Immature natural killer cell (primary cell): ENCODE data around the gene TANC1. TPM values are rescaled to one million over a fixed set of nuclear protein-coding genes. Genes with fewer than 3 reads are reported as not detected.
A peak's percentile ranks its signal among the peaks of the same experiment; 100 is the strongest.

Experiments
- DNase-seq, 3 donors: peaks; one replicate each; pipeline ENCODE4 v3.0.0; 2022; ENCODE audit warnings: mixed read lengths in 1 of 3
- H3K27ac Mint-ChIP-seq, 6 donors: one replicate each; pipeline ENCODE4 v1.8.0; 2020; ENCODE audit warnings: mixed read lengths in 6 of 6, mild to moderate bottlenecking in 5 of 6, inconsistent platforms in 4 of 6, moderate library complexity in 3 of 6
- H3K27me3 Mint-ChIP-seq, 3 donors: one replicate each; pipeline ENCODE4 v1.8.0; 2020 to 2021; ENCODE audit warnings: low read depth in 3 of 3, mild to moderate bottlenecking in 3 of 3, mixed read lengths in 3 of 3, moderate library complexity in 3 of 3, inconsistent platforms in 1 of 3
- H3K36me3 Mint-ChIP-seq, 3 donors: one replicate each; pipeline ENCODE4 v1.8.0; 2020; ENCODE audit warnings: mixed read lengths in 3 of 3, inconsistent platforms in 2 of 3, mild to moderate bottlenecking in 2 of 3
- H3K4me1 Mint-ChIP-seq, 2 donors: one replicate each; pipeline ENCODE4 v1.8.0; 2020; ENCODE audit warnings: inconsistent platforms in 2 of 2, mild to moderate bottlenecking in 2 of 2, mixed read lengths in 2 of 2, moderate library complexity in 1 of 2
- H3K4me3 Mint-ChIP-seq, 5 donors: one replicate each; pipeline ENCODE4 v1.8.0; 2020; ENCODE audit warnings: mild to moderate bottlenecking in 5 of 5, mixed read lengths in 5 of 5, inconsistent platforms in 3 of 5, moderate library complexity in 3 of 5
- H3K9me3 Mint-ChIP-seq, 6 donors: one replicate each; pipeline ENCODE4 v1.8.0; 2020; ENCODE audit warnings: mild to moderate bottlenecking in 6 of 6, mixed read lengths in 6 of 6, inconsistent platforms in 4 of 6, moderate library complexity in 3 of 6
- polyA plus RNA-seq, 3 donors: library from polyadenylated mRNA; unstranded; fragments of 300-500 nt; fragmentation: Illumina TruSeq; gene quantifications; one replicate each; pipeline ENCODE4 v1.2.3, GENCODE V29; 2021

Gene TANC1
- polyA plus RNA-seq, 3 donors from 2014 or later, result 0.41 to 0.46 TPM; not detected in 1

DNA sequence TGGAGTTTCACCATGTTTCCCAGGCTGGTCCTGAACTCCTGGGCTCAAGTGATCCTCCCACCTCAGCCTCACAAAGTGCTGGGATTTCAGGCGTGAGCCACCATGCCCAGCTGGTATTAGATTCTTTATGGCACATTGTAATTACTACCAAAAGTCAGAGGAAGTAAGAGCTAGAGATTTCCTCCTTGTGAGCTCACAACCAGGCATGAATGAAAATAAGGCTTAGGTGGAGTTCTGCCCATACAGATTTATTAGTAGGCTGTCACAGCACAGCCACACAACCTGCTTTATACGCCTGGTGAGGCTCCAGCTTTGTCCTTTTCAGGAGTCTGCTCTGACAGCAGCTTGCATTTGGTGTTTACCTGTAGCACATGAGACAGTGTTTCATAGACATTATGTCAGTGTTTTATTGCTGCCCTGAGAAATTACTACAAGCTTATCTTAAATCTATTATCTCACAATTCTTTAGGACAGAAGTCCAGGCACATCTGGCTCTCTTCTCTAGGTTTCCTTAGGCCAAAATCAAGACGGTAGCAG, 156.6 kb downstream of the TANC1 start:
- DNase-seq, result no peak
- Mint-ChIP-seq H3K27me3 (peaks cover 0 to 2% (median 0%) of the 10 kb centered on the region in 3 donors), H3K9me3 (no peaks in the 10 kb centered on the region), H3K27ac (peak overlapping the region; percentile 37 to 90 (median 86)), H3K4me1 (peaks cover 54 to 63% of the 10 kb centered on the region in 2 donors), H3K36me3 (no peaks in the 10 kb centered on the region), H3K4me3 (peak overlapping the region in 4 of 5 donors; percentile 28 to 46 (median 42))

DNA sequence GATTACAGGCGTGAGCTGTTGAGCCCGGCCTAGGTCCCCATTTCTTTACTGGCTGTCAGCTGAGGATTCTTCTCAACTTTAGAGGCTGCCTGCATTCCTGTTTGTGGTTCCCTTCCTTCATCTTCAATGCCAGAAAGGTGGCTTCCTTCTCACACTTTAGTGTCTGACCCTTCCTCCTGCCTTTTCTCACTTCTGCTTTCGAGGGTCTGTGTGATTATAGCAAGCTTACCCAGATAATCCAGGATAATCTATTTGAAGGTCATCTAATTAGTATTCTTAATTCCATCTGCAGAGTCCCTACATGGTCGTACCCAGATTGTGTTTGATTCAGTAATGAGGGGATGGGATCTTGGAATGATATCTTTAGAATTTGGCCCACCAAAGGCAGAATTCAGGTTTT, 157.4 kb downstream of the TANC1 start:
- H3K27me3 Mint-ChIP-seq, result peaks cover 0 to 2% (median 1%) of the 10 kb centered on the region in 3 donors
- peak overlapping the region in 3 of 6 donors; percentile 8 to 50 (median 8) for H3K27ac Mint-ChIP-seq
- no peaks in the 10 kb centered on the region for H3K36me3 Mint-ChIP-seq
- H3K4me1 Mint-ChIP-seq, result peaks cover 60 to 70% of the 10 kb centered on the region in 2 donors
- H3K9me3 Mint-ChIP-seq, result no peaks in the 10 kb centered on the region
- no peak overlapping the region for H3K4me3 Mint-ChIP-seq
- no peak for DNase-seq

DNA sequence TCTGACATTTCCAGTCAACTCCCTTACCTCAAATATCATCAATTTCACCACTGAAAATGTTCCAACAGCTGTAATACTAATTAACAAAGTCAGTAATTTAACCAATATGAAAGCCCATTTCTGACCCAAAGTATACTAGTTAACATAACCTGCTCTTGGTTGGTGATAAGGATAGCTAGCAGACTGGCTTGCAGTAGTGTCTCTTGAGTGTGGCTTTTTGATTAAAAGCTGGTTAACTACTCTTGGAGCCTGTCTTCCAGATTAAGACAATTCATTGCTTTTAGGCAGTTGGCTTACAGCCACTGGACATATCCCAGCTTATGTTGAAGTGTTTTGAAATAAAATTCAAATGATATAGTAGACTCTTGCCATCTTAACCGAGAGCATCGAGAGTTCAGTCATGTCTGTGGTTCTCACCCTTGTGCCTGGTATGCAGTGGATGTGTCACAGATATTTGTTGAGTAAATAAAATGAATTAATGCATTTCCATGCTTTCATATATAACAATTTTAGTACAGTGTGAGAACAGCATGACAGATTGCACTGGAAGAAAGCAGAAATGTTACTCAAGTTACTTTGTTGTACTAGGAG, 158.1 kb downstream of the TANC1 start:
- H3K27ac Mint-ChIP-seq, result peak overlapping the region in 4 of 6 donors; percentile 8 to 37 (median 12)
- no peaks in the 10 kb centered on the region for H3K36me3 Mint-ChIP-seq
- H3K4me3 Mint-ChIP-seq, result peak overlapping the region in 1 of 5 donors; percentile 44
- H3K27me3 Mint-ChIP-seq, result peaks cover 0 to 2% (median 1%) of the 10 kb centered on the region in 3 donors
- H3K9me3 Mint-ChIP-seq, result no peaks in the 10 kb centered on the region
- DNase-seq, result no peak
- H3K4me1 Mint-ChIP-seq, result peaks cover 67 to 76% of the 10 kb centered on the region in 2 donors

DNA sequence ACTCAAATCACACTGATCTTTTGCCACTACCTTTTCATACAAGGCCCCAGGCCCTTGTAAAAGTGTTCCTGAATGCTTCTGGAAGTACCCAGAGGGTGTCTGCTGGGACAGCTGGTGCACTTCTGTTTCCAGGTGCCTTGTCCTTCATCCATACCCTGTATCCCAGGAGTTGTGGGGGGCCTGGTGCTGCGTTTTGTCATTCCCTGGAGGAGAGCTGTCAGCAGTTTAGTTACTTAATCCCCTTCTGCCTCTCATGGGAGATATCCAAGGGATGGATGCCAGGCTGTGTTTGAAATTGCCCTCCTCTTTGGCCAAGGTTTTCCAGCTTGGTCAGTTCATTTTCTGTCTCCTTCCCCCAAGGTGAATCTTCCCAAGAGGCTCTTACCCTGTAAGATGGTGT, 159.8 kb downstream of the TANC1 start:
- Mint-ChIP-seq H3K9me3 (no peaks in the 10 kb centered on the region), H3K36me3 (no peaks in the 10 kb centered on the region), H3K27me3 (peaks cover 0 to 2% (median 1%) of the 10 kb centered on the region in 3 donors), H3K4me3 (no peak overlapping the region), H3K4me1 (peaks cover 81 to 85% of the 10 kb centered on the region in 2 donors), H3K27ac (no peak overlapping the region)
- no peak for DNase-seq

DNA sequence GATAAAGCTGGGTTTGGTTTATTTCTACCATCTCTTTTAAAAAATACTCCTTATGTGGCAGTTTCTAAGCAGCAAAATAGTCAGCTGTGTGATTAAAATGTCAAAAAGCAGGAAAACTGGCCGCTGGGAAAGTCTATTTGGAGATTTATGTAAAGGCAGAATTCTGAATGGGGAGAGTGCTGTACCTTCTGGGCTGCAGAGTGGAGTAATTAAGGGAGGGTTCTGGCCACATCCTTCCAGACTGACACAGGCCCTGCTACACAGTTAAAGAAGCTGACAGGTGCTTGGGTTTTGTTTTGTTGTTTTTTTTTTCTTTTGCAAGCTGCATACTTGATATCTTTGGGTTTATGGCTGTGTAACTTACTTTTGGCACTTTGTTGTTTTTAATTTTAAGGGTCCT, 160.8 kb downstream of the TANC1 start:
- H3K4me3 Mint-ChIP-seq, result peak overlapping the region; percentile 47 to 80 (median 66)
- H3K4me1 Mint-ChIP-seq, result peaks cover 82 to 84% of the 10 kb centered on the region in 2 donors
- peak overlapping the region in 5 of 6 donors; percentile 44 to 89 (median 72) for H3K27ac Mint-ChIP-seq

DNA sequence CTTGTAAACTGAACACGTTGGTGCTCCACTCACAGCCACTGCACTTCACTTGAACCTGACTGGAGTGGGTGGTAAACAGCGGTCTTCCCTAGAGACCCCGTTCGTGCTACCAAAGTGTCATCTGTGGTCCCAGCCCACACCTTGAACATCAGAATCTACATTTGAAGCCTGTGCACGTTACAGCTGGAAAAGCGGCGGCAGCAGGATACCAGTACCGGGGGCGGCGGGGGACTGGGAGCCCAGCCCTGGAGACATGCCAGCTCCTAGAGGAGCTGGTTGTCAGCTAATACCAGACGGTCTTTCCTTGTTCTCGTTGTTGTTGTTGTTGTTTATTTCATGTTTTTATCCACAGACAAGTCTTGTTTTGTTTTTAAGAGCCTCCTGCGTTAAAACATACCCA, 161.4 kb downstream of the TANC1 start:
- DNase-seq, result no peak
- H3K4me1 Mint-ChIP-seq, result peaks cover 76 to 79% of the 10 kb centered on the region in 2 donors

More for the DNA sequence above, 160.8 kb downstream of the TANC1 start:
- DNase-seq, result peak; percentile 25 to 40 (median 34)
- H3K36me3 Mint-ChIP-seq, result no peaks in the 10 kb centered on the region
- H3K27me3 Mint-ChIP-seq, result peaks cover 1 to 4% (median 2%) of the 10 kb centered on the region in 3 donors
- no peaks in the 10 kb centered on the region for H3K9me3 Mint-ChIP-seq

DNA sequence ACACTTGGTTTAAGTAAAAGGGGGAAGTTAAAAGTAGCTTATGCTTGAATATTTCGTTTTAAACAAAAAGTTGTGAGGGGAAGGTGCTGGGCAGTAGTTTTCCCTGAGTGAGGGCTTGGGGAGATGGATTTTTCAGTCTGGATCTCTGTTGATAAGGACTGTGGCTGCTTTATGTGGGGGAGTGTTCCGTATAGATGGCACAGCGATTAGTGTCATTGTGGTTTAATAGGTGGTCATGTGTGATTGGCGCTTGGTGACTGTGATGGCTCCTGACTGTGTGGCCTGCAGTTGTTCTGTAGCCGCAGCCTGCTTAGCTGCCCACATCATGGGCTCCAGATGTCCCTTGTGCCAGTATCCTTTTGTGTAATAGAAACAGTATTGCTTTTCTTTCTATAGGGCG, 161.9 kb downstream of the TANC1 start:
- peak in 2 of 3 donors; percentile 40 to 41 for DNase-seq
- H3K4me1 Mint-ChIP-seq, result peaks cover 71 to 74% of the 10 kb centered on the region in 2 donors
- peaks cover 0 to 4% (median 1%) of the 10 kb centered on the region in 3 donors for H3K27me3 Mint-ChIP-seq
- no peaks in the 10 kb centered on the region for H3K36me3 Mint-ChIP-seq
- peak overlapping the region in 5 of 6 donors; percentile 3 to 76 (median 57) for H3K27ac Mint-ChIP-seq
- H3K4me3 Mint-ChIP-seq, result peak overlapping the region; percentile 42 to 80 (median 66)
- H3K9me3 Mint-ChIP-seq, result no peaks in the 10 kb centered on the region

More for the DNA sequence above, 161.4 kb downstream of the TANC1 start:
- H3K9me3 Mint-ChIP-seq, result no peaks in the 10 kb centered on the region
- no peaks in the 10 kb centered on the region for H3K36me3 Mint-ChIP-seq
- peaks cover under 1 to 4% (median 1%) of the 10 kb centered on the region in 3 donors for H3K27me3 Mint-ChIP-seq
- peak overlapping the region; percentile 44 to 80 (median 66) for H3K4me3 Mint-ChIP-seq
- peak overlapping the region in 4 of 6 donors; percentile 3 to 76 (median 70) for H3K27ac Mint-ChIP-seq

DNA sequence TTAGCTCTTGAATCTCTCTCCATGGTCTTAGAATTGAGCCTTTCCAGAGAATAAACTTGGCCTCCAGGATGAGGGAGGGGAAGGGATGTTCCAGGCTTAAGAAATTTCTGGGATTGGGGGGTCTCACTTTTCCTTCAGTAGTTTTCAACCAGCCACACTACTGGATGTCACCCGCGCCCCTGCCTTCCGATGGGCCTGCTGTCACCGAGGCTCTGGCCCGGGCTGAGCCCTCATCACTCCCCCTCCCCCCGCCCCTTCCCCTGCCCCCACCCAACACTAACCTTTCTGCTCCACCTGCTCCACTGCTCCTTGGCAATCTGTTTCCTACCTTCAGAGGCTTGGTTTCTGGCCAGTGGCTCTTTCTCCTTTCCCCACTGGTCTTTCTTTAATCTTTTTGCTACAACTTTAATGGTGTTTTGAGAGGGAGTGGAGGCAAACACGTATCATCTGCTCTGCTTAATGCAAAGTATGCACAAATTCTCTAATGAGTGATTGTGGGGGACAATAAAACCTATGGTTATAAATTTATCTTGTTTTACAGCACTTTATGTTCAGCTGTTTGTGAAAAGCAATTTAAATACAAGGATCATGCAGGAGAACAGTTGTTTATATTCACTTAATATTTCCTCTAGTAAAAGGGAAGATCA, 162.9 kb downstream of the TANC1 start:
- Mint-ChIP-seq H3K4me3 (peak overlapping the region in 4 of 5 donors; percentile 22 to 47 (median 40)), H3K27ac (peak overlapping the region in 4 of 6 donors; percentile 30 to 84 (median 62)), H3K36me3 (no peaks in the 10 kb centered on the region), H3K4me1 (peaks cover 62 to 64% of the 10 kb centered on the region in 2 donors), H3K27me3 (peaks cover 0 to 4% (median 1%) of the 10 kb centered on the region in 3 donors), H3K9me3 (no peaks in the 10 kb centered on the region)
- no peak for DNase-seq

DNA sequence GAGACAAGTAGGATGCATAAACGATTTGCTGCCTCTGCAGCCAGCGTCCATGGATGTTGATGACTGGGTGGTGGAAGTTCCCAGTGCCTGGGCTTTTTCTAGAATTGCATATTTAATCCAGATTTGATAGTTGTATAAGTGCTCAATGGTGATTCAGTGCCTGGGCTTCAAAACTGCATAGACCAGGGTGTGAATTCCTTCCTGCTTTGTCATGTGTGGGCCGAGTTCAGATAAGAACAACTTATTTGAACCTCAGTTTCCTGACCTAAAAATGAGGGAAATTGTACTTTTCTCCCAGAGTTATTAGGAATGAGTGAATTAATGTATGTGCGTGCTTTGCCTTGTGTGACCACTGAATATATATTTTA, 163.5 kb downstream of the TANC1 start:
- H3K36me3 Mint-ChIP-seq, result no peaks in the 10 kb centered on the region
- peaks cover 57 to 59% of the 10 kb centered on the region in 2 donors for H3K4me1 Mint-ChIP-seq
- H3K4me3 Mint-ChIP-seq, result peak overlapping the region; percentile 22 to 48 (median 46)
- peaks cover 0 to 4% (median 1%) of the 10 kb centered on the region in 3 donors for H3K27me3 Mint-ChIP-seq
- peak overlapping the region in 4 of 6 donors; percentile 30 to 84 (median 64) for H3K27ac Mint-ChIP-seq
- no peak for DNase-seq
- no peaks in the 10 kb centered on the region for H3K9me3 Mint-ChIP-seq

DNA sequence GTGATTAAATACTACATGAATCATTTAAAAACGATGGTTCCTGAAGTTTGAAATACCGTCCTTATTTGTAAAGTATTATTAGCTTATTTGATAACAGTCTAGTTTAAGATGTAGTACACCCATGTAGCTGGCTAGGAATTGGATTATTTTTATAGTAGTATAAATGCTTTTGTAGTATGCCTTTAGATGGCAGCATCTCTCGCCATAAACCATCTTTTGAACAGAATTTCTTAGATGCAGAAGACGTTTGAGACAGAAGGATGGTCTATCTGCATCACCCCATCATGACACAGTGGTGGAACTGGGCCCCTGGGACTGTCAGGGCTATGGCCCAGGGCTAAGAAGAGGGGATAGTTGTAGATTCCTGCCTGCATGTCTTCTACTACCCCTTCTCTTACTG, 165.4 kb downstream of the TANC1 start:
- peaks cover 0 to 2% (median 0%) of the 10 kb centered on the region in 3 donors for H3K36me3 Mint-ChIP-seq
- H3K4me1 Mint-ChIP-seq, result peaks cover 49 to 53% of the 10 kb centered on the region in 2 donors
- H3K4me3 Mint-ChIP-seq, result no peak overlapping the region
- H3K27me3 Mint-ChIP-seq, result peaks cover 1 to 4% (median 3%) of the 10 kb centered on the region in 3 donors
- no peaks in the 10 kb centered on the region for H3K9me3 Mint-ChIP-seq
- H3K27ac Mint-ChIP-seq, result no peak overlapping the region
- peak in 1 of 3 donors; percentile 17 for DNase-seq

DNA sequence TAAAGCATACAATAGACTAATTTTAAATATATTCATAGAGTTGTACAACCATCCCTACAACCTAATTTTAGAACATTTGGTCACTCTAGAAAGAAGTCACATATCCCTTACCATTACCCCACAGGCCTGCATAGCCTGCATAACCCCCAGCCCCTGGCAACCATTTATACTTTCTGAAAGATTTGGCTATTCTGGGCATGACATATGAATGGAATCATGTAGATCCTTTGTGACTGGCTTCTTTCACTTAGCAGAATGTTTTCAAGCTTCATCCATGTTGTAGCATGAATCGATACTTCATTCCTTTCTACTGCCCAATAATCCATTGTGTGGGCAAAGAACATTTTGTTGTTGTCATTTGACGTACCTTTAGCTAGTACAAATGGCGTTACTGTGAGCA, 166.5 kb downstream of the TANC1 start:
- peak overlapping the region in 1 of 6 donors; percentile 36 for H3K27ac Mint-ChIP-seq
- peaks cover 3 to 5% (median 4%) of the 10 kb centered on the region in 3 donors for H3K27me3 Mint-ChIP-seq
- H3K4me1 Mint-ChIP-seq, result peaks cover 40 to 41% of the 10 kb centered on the region in 2 donors
- H3K36me3 Mint-ChIP-seq, result peaks cover 0 to 4% (median 0%) of the 10 kb centered on the region in 3 donors
- no peaks in the 10 kb centered on the region for H3K9me3 Mint-ChIP-seq
- no peak overlapping the region for H3K4me3 Mint-ChIP-seq
- no peak for DNase-seq

DNA sequence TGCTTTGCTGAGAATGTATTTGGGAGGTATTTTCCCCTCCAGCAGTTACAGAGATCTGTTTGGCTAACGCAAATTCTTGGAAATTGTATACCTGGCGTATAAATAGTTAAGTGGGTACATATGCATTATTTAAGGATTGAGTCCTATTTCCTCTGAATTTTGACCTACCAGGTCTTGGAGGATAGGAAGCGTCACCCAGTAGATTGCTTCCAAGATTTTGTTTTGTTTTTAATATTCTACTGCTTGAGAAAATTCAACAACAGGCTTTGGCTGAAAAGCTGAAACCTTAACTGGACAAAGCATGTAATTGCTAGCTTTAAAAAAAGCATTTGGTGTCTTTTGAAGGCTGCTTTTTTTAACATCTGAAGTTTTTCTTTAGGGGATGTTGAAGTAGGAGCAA, 168.0 kb downstream of the TANC1 start:
- DNase-seq, result no peak
- H3K9me3 Mint-ChIP-seq, result no peaks in the 10 kb centered on the region
- no peak overlapping the region for H3K4me3 Mint-ChIP-seq
- H3K27me3 Mint-ChIP-seq, result peaks cover 4 to 6% (median 5%) of the 10 kb centered on the region in 3 donors
- peaks cover 0 to 8% (median 0%) of the 10 kb centered on the region in 3 donors for H3K36me3 Mint-ChIP-seq
- no peak overlapping the region for H3K27ac Mint-ChIP-seq
- H3K4me1 Mint-ChIP-seq, result peaks cover 33 to 35% of the 10 kb centered on the region in 2 donors

DNA sequence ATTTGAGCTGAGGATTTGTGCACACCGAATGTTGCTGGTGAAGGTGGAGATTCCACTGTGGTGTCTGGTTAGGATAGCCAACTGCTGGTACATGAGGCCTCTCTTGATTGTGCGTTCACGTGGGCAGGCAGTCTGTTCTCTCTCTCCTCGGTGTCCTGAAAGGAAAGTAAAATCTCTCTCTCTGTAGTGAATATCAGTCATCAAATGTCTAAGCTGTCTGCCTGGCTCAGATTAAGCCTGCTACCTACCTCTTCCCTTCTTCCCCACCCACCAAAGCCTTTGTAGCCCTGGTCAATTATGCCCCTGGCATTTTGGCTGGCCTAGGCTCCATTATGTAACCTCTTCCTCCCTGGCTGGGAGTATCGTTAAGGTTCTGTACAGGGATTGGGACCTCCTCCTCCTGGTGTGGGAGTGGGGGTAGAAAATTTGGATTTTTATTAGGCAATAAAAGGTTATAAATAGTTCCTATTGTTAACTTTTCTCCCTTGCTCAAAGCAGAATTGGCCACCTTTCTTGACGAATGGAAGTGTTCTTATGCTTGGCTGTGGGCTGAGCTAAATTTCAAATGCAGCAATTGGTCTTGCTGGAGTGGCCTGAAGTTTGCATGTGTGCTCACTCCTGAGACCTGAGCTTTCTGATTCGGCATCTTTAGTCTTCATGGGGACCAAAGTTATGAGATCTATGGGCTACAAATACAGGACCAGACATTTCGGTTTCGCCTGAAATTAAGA, 169.2 kb downstream of the TANC1 start:
- Mint-ChIP-seq H3K27me3 (peaks cover 4 to 8% (median 6%) of the 10 kb centered on the region in 3 donors), H3K36me3 (peaks cover 0 to 8% (median 0%) of the 10 kb centered on the region in 3 donors), H3K9me3 (no peaks in the 10 kb centered on the region), H3K4me1 (peaks cover 30 to 31% of the 10 kb centered on the region in 2 donors), H3K4me3 (no peak overlapping the region), H3K27ac (no peak overlapping the region)
- no peak for DNase-seq
